ENCODE results near the gene VWA3B. TPM values are rescaled to one million over a fixed set of nuclear protein-coding genes. Genes with fewer than 3 reads are reported as not detected.

The VWA3B gene
- total RNA-seq, 1 experiment from 2014 or later: not detected

DNA sequence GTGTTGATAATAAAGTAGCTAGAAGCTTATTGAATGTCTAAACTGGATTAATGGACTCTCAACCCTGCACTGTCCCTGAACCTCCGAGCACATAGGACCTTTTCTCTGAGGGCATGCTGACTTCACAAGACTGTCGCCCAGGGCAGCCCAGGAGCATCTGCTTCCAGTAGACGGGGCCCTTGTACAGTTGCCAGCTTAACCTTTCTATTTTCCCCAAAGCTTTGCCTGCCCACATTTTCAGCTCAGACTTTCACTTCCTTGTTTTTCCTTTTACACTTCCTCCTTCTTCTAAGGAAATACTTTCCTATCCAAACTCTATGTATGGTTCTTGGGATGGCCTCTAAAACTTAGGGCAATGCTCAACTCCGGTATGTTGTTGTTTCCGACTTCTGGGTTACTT, 1.3 kb downstream of the VWA3B start:
- Mint-ChIP-seq H3K27me3 (ENCODE audit: unreplicated experiment) (peaks cover 40% of the 10 kb centered on the region), H3K36me3 (ENCODE audit: insufficient read depth, unreplicated experiment) (peaks cover 14% of the 10 kb centered on the region), H3K27ac (ENCODE audit: unreplicated experiment) (no peak overlapping the region), H3K9me3 (ENCODE audit: low read depth, unreplicated experiment) (no peaks in the 10 kb centered on the region), H3K4me3 (ENCODE audit: low read depth, unreplicated experiment) (peak overlapping the region; percentile 1), H3K4me1 (ENCODE audit: low read depth, unreplicated experiment) (peaks cover 17% of the 10 kb centered on the region)
- intact Hi-C loops (cut with micrococcal nuclease; ENCODE audit: unreplicated experiment): no loop called here
- no TSS peak for BruUV-seq (replicated peaks)
- DNase-seq: no peak
- TF ChIP-seq, protein P1, sequence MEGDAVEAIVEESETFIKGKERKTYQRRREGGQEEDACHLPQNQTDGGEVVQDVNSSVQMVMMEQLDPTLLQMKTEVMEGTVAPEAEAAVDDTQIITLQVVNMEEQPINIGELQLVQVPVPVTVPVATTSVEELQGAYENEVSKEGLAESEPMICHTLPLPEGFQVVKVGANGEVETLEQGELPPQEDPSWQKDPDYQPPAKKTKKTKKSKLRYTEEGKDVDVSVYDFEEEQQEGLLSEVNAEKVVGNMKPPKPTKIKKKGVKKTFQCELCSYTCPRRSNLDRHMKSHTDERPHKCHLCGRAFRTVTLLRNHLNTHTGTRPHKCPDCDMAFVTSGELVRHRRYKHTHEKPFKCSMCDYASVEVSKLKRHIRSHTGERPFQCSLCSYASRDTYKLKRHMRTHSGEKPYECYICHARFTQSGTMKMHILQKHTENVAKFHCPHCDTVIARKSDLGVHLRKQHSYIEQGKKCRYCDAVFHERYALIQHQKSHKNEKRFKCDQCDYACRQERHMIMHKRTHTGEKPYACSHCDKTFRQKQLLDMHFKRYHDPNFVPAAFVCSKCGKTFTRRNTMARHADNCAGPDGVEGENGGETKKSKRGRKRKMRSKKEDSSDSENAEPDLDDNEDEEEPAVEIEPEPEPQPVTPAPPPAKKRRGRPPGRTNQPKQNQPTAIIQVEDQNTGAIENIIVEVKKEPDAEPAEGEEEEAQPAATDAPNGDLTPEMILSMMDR (IDR thresholded peaks at IDR 0.05; ENCODE audit: unreplicated experiment): no peak
- CTCF ChIA-PET: no interaction called here

- Mint-ChIP-seq H3K9me3 (ENCODE audit: low read depth, unreplicated experiment) (no peaks in the 10 kb centered on the region), H3K27ac (ENCODE audit: unreplicated experiment) (no peak overlapping the region), H3K36me3 (ENCODE audit: insufficient read depth, unreplicated experiment) (peaks cover 14% of the 10 kb centered on the region), H3K4me3 (ENCODE audit: low read depth, unreplicated experiment) (no peak overlapping the region), H3K27me3 (ENCODE audit: unreplicated experiment) (peaks cover 34% of the 10 kb centered on the region), H3K4me1 (ENCODE audit: low read depth, unreplicated experiment) (peaks cover 10% of the 10 kb centered on the region)
- DNase-seq: no peak
- intact Hi-C loops (cut with micrococcal nuclease; ENCODE audit: unreplicated experiment): no loop called here
- CTCF ChIA-PET: no interaction called here
- BruUV-seq (replicated peaks): no TSS peak
- TF ChIP-seq, protein P1 (IDR thresholded peaks at IDR 0.05; ENCODE audit: unreplicated experiment): no peak
These were observed 3.0 kb downstream of the VWA3B start for GRCh38 chr2:98089941-98090340.

DNA sequence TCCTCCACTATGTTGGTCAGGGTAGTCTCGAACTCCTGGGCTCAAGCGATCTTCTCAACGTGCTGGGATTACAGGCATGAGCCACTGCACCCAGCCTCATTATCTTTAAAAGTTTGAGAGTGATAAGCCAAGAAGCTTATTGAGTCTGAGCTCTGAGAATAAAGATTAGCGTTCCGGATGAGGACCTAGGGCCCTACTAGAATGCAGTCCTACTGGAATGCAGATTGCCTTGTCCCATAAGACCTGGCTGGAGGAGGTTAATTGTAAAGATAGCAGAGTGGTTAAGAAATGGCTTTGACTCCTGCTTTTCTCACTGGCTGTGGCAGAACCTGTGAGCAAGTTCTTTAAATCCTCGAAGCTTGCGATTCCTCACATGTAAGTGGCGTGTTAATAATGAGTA, 4.0 kb downstream of the VWA3B start:
- Mint-ChIP-seq H3K9me3 (ENCODE audit: low read depth, unreplicated experiment) (no peaks in the 10 kb centered on the region), H3K4me1 (ENCODE audit: low read depth, unreplicated experiment) (peaks cover under 1% of the 10 kb centered on the region), H3K27me3 (ENCODE audit: unreplicated experiment) (peaks cover 24% of the 10 kb centered on the region), H3K36me3 (ENCODE audit: insufficient read depth, unreplicated experiment) (peaks cover 14% of the 10 kb centered on the region), H3K4me3 (ENCODE audit: low read depth, unreplicated experiment) (no peak overlapping the region), H3K27ac (ENCODE audit: unreplicated experiment) (no peak overlapping the region)
- intact Hi-C loops (cut with micrococcal nuclease; ENCODE audit: unreplicated experiment): no loop called here
- BruUV-seq (replicated peaks): no TSS peak
- DNase-seq: no peak
- TF ChIP-seq, protein P1 (IDR thresholded peaks at IDR 0.05; ENCODE audit: unreplicated experiment): no peak
- CTCF ChIA-PET: no interaction called here

- intact Hi-C loops (cut with micrococcal nuclease; ENCODE audit: unreplicated experiment): no loop called here
- DNase-seq: no peak
- Mint-ChIP-seq H3K36me3 (ENCODE audit: insufficient read depth, unreplicated experiment) (peaks cover 10% of the 10 kb centered on the region), H3K27me3 (ENCODE audit: unreplicated experiment) (peaks cover 21% of the 10 kb centered on the region), H3K27ac (ENCODE audit: unreplicated experiment) (no peak overlapping the region), H3K4me1 (ENCODE audit: low read depth, unreplicated experiment) (no peaks in the 10 kb centered on the region), H3K4me3 (ENCODE audit: low read depth, unreplicated experiment) (no peak overlapping the region), H3K9me3 (ENCODE audit: low read depth, unreplicated experiment) (no peaks in the 10 kb centered on the region)
- CTCF ChIA-PET: no interaction called here
- no TSS peak for BruUV-seq (replicated peaks)
- TF ChIP-seq, protein P1 (IDR thresholded peaks at IDR 0.05; ENCODE audit: unreplicated experiment): no peak
These were observed 4.8 kb downstream of the VWA3B start for GRCh38 chr2:98091738-98092137.
